GM12878 (cell line): ENCODE data around the gene SLAMF9. TPM values are rescaled to one million over a fixed set of nuclear protein-coding genes. Genes with fewer than 3 reads are reported as not detected.

ENCODE experiments used
- ATAC-seq: fragments of 200-7000 bp; cut with Tn5 transposase; 3 replicates; pipeline ENCODE4 v1.9.1; 2020; ENCODE audit warnings: mild to moderate bottlenecking, moderate library complexity
- BruUV-seq: library from RNA; stranded (reverse); fragments of 400-500 nt; replicated peaks from 2 replicates; lab custom pipeline; 2021; lab: Mats Ljungman, UMichigan
- CTCF ChIA-PET: fragments of 300-600 bp; sonication (Branson Sonifier 250); formaldehyde crosslinking; extraction: SDS; loops from one replicate; lab custom pipeline; 2021; ENCODE audit warnings: inconsistent platforms; lab: Yijun Ruan, JAX
- POLR2A ChIA-PET: fragments of 350-600 bp; formaldehyde crosslinking; extraction: SDS; loops from one replicate; lab custom pipeline; 2021; ENCODE audit warnings: inconsistent platforms; lab: Charles Lee
- RAD21 ChIA-PET: fragments of 300-600 bp; sonication (Branson Sonifier 250); formaldehyde crosslinking; loops from one replicate; lab custom pipeline; 2023; ENCODE audit warnings: antibody characterized with exemption; ENCODE audit not compliant: unreplicated experiment; lab: Charles Lee
- SMC1A ChIA-PET: fragments of 300-600 bp; sonication (Branson Sonifier 250); formaldehyde crosslinking; loops from one replicate; lab custom pipeline; 2023; ENCODE audit not compliant: unreplicated experiment, uncharacterized antibody; lab: Charles Lee
- DNase-seq: peaks from one replicate; pipeline ENCODE4 v3.0.0-alpha.2; 2011; ENCODE audit warnings: low read depth, low spot score
- FAIRE-seq: peaks from 3 replicates; lab custom pipeline; 2011; peaks lifted over from hg19 to GRCh38; lab: Jason Lieb, UNC
- H2AFZ ChIP-seq: 2 replicates; pipeline ENCODE4 v1.6.0; 2011; ENCODE audit warnings: low read depth, low read length, control low read depth; ENCODE audit not compliant: control insufficient read depth
- H3K27ac ChIP-seq: 2 replicates; pipeline ENCODE4 v1.5.1; 2011; ENCODE audit warnings: control low read depth; ENCODE audit not compliant: control insufficient read depth, insufficient read depth
- H3K27me3 ChIP-seq, 2 experiments: replicated peaks in 1 of 2; 2 replicates each; pipeline versions ENCODE4 v1.6.0 to v1.6.1; 2011; ENCODE audit warnings: low read length in 1 of 2; ENCODE audit not compliant: control insufficient read depth in 2 of 2, insufficient read depth in 2 of 2
- H3K36me3 ChIP-seq, 2 experiments: 2 replicates each; pipeline ENCODE4 v1.5.1; 2011; ENCODE audit warnings: low read length in 1 of 2; ENCODE audit not compliant: control insufficient read depth in 2 of 2, insufficient read depth in 2 of 2
- H3K4me1 ChIP-seq: 2 replicates; pipeline ENCODE4 v1.6.1; 2011; ENCODE audit warnings: mild to moderate bottlenecking, low read length, moderate library complexity, mixed read lengths; ENCODE audit not compliant: control insufficient read depth, insufficient read depth
- H3K4me2 ChIP-seq: 2 replicates; pipeline ENCODE4 v1.6.0; 2011; ENCODE audit warnings: control low read depth; ENCODE audit not compliant: control insufficient read depth, insufficient read depth
- H3K4me3 ChIP-seq: fragments of 200-600 bp; sonication (generic); 2 replicates; pipeline ENCODE4 v1.5.1; 2016
- H3K79me2 ChIP-seq: 2 replicates; pipeline ENCODE4 v1.6.0; 2011; ENCODE audit warnings: low read length; ENCODE audit not compliant: control insufficient read depth, insufficient read depth
- H3K9ac ChIP-seq: 2 replicates; pipeline ENCODE4 v1.8.0; 2011; ENCODE audit warnings: low read length, control low read depth, mixed read lengths; ENCODE audit not compliant: control insufficient read depth, insufficient read depth
- H3K9me3 ChIP-seq: replicated peaks from 3 replicates; pipeline ENCODE4 v1.5.1; 2011; ENCODE audit warnings: mild to moderate bottlenecking, low read length; ENCODE audit not compliant: control insufficient read depth, insufficient read depth
- H4K20me1 ChIP-seq: 2 replicates; pipeline ENCODE4 v1.6.0; 2011; ENCODE audit not compliant: control insufficient read depth, insufficient read depth
- BMI1 ChIP-seq: fragments of 450-650 bp; IDR thresholded peaks from 2 replicates; pipeline ENCODE4 v1.6.1; 2016; ENCODE audit warnings: mild to moderate bottlenecking, moderate library complexity, borderline replicate concordance
- IKZF1 ChIP-seq: fragments of 450-650 bp; conservative IDR thresholded peaks from 2 replicates; pipeline ENCODE4 v1.6.1; 2017; ENCODE audit warnings: antibody characterized with exemption, mild to moderate bottlenecking
- KAT2A ChIP-seq: conservative IDR thresholded peaks from 2 replicates; pipeline ENCODE4 v1.6.1; 2011; ENCODE audit warnings: low read depth, low read length; ENCODE audit not compliant: control insufficient read depth
- NR2F1 ChIP-seq: fragments of 450-650 bp; conservative IDR thresholded peaks from 2 replicates; pipeline ENCODE4 v1.6.1; 2017; ENCODE audit warnings: mild to moderate bottlenecking
- PKNOX1 ChIP-seq: fragments of 450-650 bp; IDR thresholded peaks from 2 replicates; pipeline ENCODE4 v1.6.1; 2016; ENCODE audit warnings: mild to moderate bottlenecking
- POLR2A ChIP-seq: IDR thresholded peaks from 2 replicates; pipeline ENCODE4 v1.6.1; 2011; ENCODE audit warnings: low read depth, mild to moderate bottlenecking, low read length
- TARDBP ChIP-seq: IDR thresholded peaks from 2 replicates; pipeline ENCODE4 v1.6.1; 2016; ENCODE audit warnings: borderline replicate concordance
- ZBTB4 ChIP-seq: fragments of 450-650 bp; formaldehyde crosslinking; IDR thresholded peaks from 2 replicates; pipeline ENCODE4 v1.4.0; 2022; ENCODE audit warnings: mild to moderate bottlenecking, moderate library complexity
- ZBTB40 ChIP-seq: fragments of 450-650 bp; IDR thresholded peaks from 2 replicates; pipeline ENCODE4 v1.6.1; 2016; ENCODE audit warnings: mild to moderate bottlenecking, moderate library complexity, borderline replicate concordance
- ZNF622 ChIP-seq: fragments of 450-650 bp; IDR thresholded peaks from 2 replicates; pipeline ENCODE4 v1.6.1; 2017; ENCODE audit warnings: mild to moderate bottlenecking, inconsistent platforms
- WGBS: methylation state at CpG from one replicate; pipeline ENCODE4 v1.1.6; 2016; ENCODE audit warnings: low lambda C conversion rate; ENCODE audit not compliant: insufficient replicate concordance, insufficient coverage; ENCODE audit errors: missing lambda C conversion rate; 5-methylcytosine and 5-hydroxymethylcytosine counted together
- in situ Hi-C: fragments of 300-500 bp; cut with MboI; formaldehyde crosslinking; loops from 9 replicates; pipeline ENCODE4 v1.14.3; 2018; ENCODE audit warnings: mixed read lengths
- intact Hi-C: fragments of 100-400 bp; cut with micrococcal nuclease; formaldehyde crosslinking; loops from one replicate; pipeline ENCODE4 v1.14.2; 2022; ENCODE audit not compliant: unreplicated experiment
- polyA plus RNA-seq, 11 experiments: library from polyadenylated mRNA; depleted of rRNA in 4 of 11; unstranded in 6 of 11; stranded (reverse) in 5 of 11; fragments of >200 nt; fragmentation: Nextera tagmentation in 4 of 11; fragmentation: Illumina TruSeq in 1 of 11; extraction: Ambion mirVana in 4 of 11; extraction: Trizol in 1 of 11; gene quantifications; 1 replicate in 1 of 11; 2 replicates in 10 of 11; pipeline versions ENCODE4 v1.2.1 to v1.2.3, GENCODE V29; 2011 to 2016; ENCODE audit warnings: inconsistent platforms in 2 of 11, missing spikeins in 2 of 11, low read depth in 1 of 11
- total RNA-seq, 4 experiments: library from RNA; depleted of rRNA in 3 of 4; stranded (reverse); fragments of >200 nt in 3 of 4; fragmentation: Illumina TruSeq in 1 of 4; extraction: Trizol in 1 of 4; gene quantifications; 2 replicates each; pipeline versions ENCODE4 v1.2.1 to v1.2.3, GENCODE V29; 2013 to 2021

Gene SLAMF9
- total and polyA plus RNA-seq, 10 of the 15 experiments (the other 5 are each of a cell fraction or from before 2014, with no cell fraction given) = not detected

- ChIA-PET RAD21 (interaction anchor here (0.6 to 7.5 kb wide), 12 partner anchors 9 to 1302 kb away, joined by 3 to 94 read pairs (median 4); partner anchors contain the start of genes AIM2, DCAF8, IGSF8 and IGSF9), POLR2A (interaction anchor here (1.1 to 5.2 kb wide), 8 partner anchors 10 to 846 kb away, joined by 3 to 25 read pairs (median 6); partner anchors contain the start of genes AIM2, DCAF8 and PIGM), SMC1A (interaction anchor here (0.5 to 8.1 kb wide), 10 partner anchors 7 to 125 kb away, joined by 3 to 83 read pairs (median 4); no protein-coding TSS in a partner anchor), CTCF (interaction anchor here (0.8 to 22.4 kb wide), 12 partner anchors 12 to 455 kb away, joined by 3 to 422 read pairs (median 10); no protein-coding TSS in a partner anchor)
- intact Hi-C loops (loop anchor here (10.0 kb wide), 1 partner anchor 849 kb away; the partner anchor contains the start of gene AIM2), in situ Hi-C loops (no loop called here)
- peaks cover 32% of the 10 kb centered on the region for H3K4me1 ChIP-seq
- peak overlapping the region; percentile 68 for H3K4me2 ChIP-seq
- peak; percentile 65 for FAIRE-seq
- H3K9ac ChIP-seq = peak overlapping the region; percentile 84
- peak; percentile 52 for ATAC-seq
- H3K9me3 ChIP-seq = no peaks in the 10 kb centered on the region
- H3K27me3 ChIP-seq = no peaks in the 10 kb centered on the region
- WGBS = 3% methylated on average over 20 of the region's 20 CpGs
- no TSS peak for BruUV-seq
- peak overlapping the region; percentile 82 for H3K4me3 ChIP-seq
- no peak overlapping the region for H2AFZ ChIP-seq
- no peaks in the 10 kb centered on the region for H4K20me1 ChIP-seq
- DNase-seq = peak; percentile 68
- H3K27ac ChIP-seq = peak overlapping the region; percentile 82
- peaks cover 61% of the 10 kb centered on the region for H3K79me2 ChIP-seq
- peaks cover 8 to 20% of the 10 kb centered on the region in 2 experiments; a peak in 3 of 4 replicates for H3K36me3 ChIP-seq
- TF ChIP-seq BMI1 (peak; percentile 97), POLR2A (peak; percentile 77), PKNOX1 (peak; percentile 41; the same call in 1 of the 2 replicates), KAT2A (no peak), IKZF1 (peak; percentile 97), ZBTB40 (peak; percentile 64; the same call in 1 of the 2 replicates), ZNF622 (no peak), TARDBP (peak; percentile 62; the same call in 1 of the 2 replicates), NR2F1 (peak; percentile 49; the same call in 1 of the 2 replicates), ZBTB4 (CRISPR knock-in tag) (no peak)
Observed at GRCh38 chr1:159923203-159924024, 30.6 kb downstream of the SLAMF9 start.
